Stomach (tissue), 9 donors: ENCODE data around the gene METAP2. TPM values are rescaled to one million over a fixed set of nuclear protein-coding genes. Genes with fewer than 3 reads are reported as not detected.

Experiments
- DNase-seq, 2 donors: peaks; one replicate each; pipeline versions ENCODE4 v3.0.0 to v3.0.0-alpha.2; 2013 to 2019
- H3K27ac ChIP-seq, 5 donors: fragments of 200-600 bp in 4 of 5; sonication (generic) in 4 of 5; one replicate each; pipeline ENCODE4 v1.5.1; 2013 to 2019; ENCODE audit warnings: mild to moderate bottlenecking in 1 of 5, moderate library complexity in 1 of 5
- H3K27me3 ChIP-seq, 3 donors: fragments of 200-600 bp; sonication (generic); one replicate each; pipeline ENCODE4 v1.5.1; 2017 to 2019; ENCODE audit warnings: mixed run types in 1 of 3
- H3K36me3 ChIP-seq, 4 donors: fragments of 200-600 bp; sonication (generic); 1 replicate in 3 of 4; 2 replicates in 1 of 4; pipeline ENCODE4 v1.5.1; 2016 to 2019
- H3K4me1 ChIP-seq, 4 donors: fragments of 200-600 bp; sonication (generic); one replicate each; pipeline ENCODE4 v1.5.1; 2016 to 2019
- H3K4me3 ChIP-seq, 4 donors: fragments of 200-600 bp; sonication (generic) in 3 of 4; one replicate each; pipeline ENCODE4 v1.5.1; 2016 to 2019; ENCODE audit warnings: mild to moderate bottlenecking in 1 of 4
- H3K9me3 ChIP-seq, 4 donors: fragments of 200-600 bp; sonication (generic); one replicate each; pipeline ENCODE4 v1.5.1; 2016 to 2019
- EP300 ChIP-seq: sonication (generic); formaldehyde crosslinking; IDR thresholded peaks from one replicate; pipeline ENCODE4 v1.6.1; 2017; ENCODE audit warnings: antibody characterized with exemption
- POLR2A ChIP-seq, 4 donors: fragments of 450-650 bp; IDR thresholded peaks; one replicate each; pipeline ENCODE4 v1.6.1; 2016; ENCODE audit warnings: antibody characterized with exemption in 4 of 4, control low read depth in 2 of 4, mild to moderate bottlenecking in 1 of 4, moderate library complexity in 1 of 4
- POLR2AphosphoS5 ChIP-seq, 3 donors: sonication (generic); formaldehyde crosslinking; IDR thresholded peaks; one replicate each; pipeline ENCODE4 v1.6.1; 2016; ENCODE audit warnings: antibody characterized with exemption in 3 of 3
- WGBS, 5 donors: extraction: QIAGEN DNeasy Blood & Tissue Kit in 3 of 5; methylation state at CpG; one replicate each; pipeline versions ENCODE4 v1.1.5 to v1.1.7; 2013 to 2018; 5-methylcytosine and 5-hydroxymethylcytosine counted together
- intact Hi-C: fragments of 100-400 bp; cut with DNase I; formaldehyde crosslinking; loops from one replicate; pipeline ENCODE4 v1.15.1; 2023; ENCODE audit warnings: low total_unique reads
- polyA plus RNA-seq, 3 donors: library from polyadenylated mRNA; stranded (reverse); fragments of 200-250 nt; gene quantifications; one replicate each; pipeline ENCODE4 v1.2.3, GENCODE V29; 2013
- total RNA-seq, 5 donors: library from RNA; depleted of rRNA; stranded (reverse); fragments of >200 nt; gene quantifications; one replicate each; pipeline versions ENCODE4 v1.1.0 to v1.2.3, GENCODE V29; 2014 to 2016
- TF ChIP-seq, protein P1 (sequence below), 7 experiments: fragments of 450-650 bp in 4 of 7; fragments of 200-600 bp in 3 of 7; sonication (generic) in 3 of 7; IDR thresholded peaks; one replicate each; pipeline ENCODE4 v1.5.1; 2016 to 2019; ENCODE audit warnings: antibody characterized with exemption in 7 of 7, control low read depth in 2 of 7, mild to moderate bottlenecking in 1 of 7
- donor health status: healthy with polysubstance abuse.
- donor health status: Bipolar disorder and iron deficiency.
- donor health status: healthy.

The METAP2 gene
- total and polyA plus RNA-seq, 8 donors: 14.0 to 111 (median 43.6) TPM

DNA sequence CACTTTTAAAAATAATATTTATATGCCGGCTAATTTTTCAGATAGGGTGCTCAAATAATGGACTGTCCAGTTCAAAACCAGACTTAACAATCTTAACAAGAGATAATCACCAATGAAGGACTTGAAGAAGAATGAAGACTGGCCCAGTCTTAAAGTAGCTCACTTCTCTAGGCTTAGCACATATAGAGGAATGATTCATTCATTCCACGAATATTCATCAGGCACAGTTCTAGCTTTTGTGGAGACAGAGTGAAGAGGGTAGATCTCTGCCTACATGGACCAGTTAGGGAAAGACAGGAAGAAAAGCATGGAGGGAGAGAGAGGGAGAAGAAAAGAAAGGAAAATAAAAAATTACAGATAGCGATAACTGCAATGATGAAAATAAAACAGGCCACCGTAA is 42.8 kb upstream of the METAP2 start:
- 91 to 96% (median 92%) methylated on average over 4 of the region's 4 CpGs for WGBS, 5 donors

GRCh38 chr12:95435355-95435754 is 38.6 kb upstream of the METAP2 start:
- Histone ChIP-seq H3K27me3 (peaks cover 0 to 7% (median 6%) of the 10 kb centered on the region in 3 donors), H3K4me1 (no peaks in the 10 kb centered on the region), H3K9me3 (no peaks in the 10 kb centered on the region), H3K27ac (no peak overlapping the region), H3K36me3 (no peaks in the 10 kb centered on the region), H3K4me3 (no peak overlapping the region)
- 81 to 95% (median 90%) methylated on average over 3 of the region's 3 CpGs for WGBS, 5 donors
- no peak for DNase-seq
- intact Hi-C loops: no loop called here
- TF ChIP-seq EP300 (no peak), POLR2A (IDR thresholded peaks at IDR 0.05) (no peak), POLR2AphosphoS5 (IDR thresholded peaks at IDR 0.05) (no peak)
- TF ChIP-seq, protein P1, sequence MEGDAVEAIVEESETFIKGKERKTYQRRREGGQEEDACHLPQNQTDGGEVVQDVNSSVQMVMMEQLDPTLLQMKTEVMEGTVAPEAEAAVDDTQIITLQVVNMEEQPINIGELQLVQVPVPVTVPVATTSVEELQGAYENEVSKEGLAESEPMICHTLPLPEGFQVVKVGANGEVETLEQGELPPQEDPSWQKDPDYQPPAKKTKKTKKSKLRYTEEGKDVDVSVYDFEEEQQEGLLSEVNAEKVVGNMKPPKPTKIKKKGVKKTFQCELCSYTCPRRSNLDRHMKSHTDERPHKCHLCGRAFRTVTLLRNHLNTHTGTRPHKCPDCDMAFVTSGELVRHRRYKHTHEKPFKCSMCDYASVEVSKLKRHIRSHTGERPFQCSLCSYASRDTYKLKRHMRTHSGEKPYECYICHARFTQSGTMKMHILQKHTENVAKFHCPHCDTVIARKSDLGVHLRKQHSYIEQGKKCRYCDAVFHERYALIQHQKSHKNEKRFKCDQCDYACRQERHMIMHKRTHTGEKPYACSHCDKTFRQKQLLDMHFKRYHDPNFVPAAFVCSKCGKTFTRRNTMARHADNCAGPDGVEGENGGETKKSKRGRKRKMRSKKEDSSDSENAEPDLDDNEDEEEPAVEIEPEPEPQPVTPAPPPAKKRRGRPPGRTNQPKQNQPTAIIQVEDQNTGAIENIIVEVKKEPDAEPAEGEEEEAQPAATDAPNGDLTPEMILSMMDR (IDR thresholded peaks at IDR 0.05): no peak

More for the DNA sequence above, 42.8 kb upstream of the METAP2 start:
- peaks cover 0 to 10% (median 0%) of the 10 kb centered on the region in 4 donors for H3K4me1 ChIP-seq
- no peak overlapping the region for H3K4me3 ChIP-seq
- peaks cover 0 to 15% (median 7%) of the 10 kb centered on the region in 3 donors for H3K27me3 ChIP-seq
- intact Hi-C loops: no loop called here
- no peaks in the 10 kb centered on the region for H3K36me3 ChIP-seq
- H3K9me3 ChIP-seq: no peaks in the 10 kb centered on the region
- DNase-seq: no peak
- TF ChIP-seq POLR2A (IDR thresholded peaks at IDR 0.05): no peak
- TF ChIP-seq, protein P1 (IDR thresholded peaks at IDR 0.05): no peak
- TF ChIP-seq EP300: no peak
- no peak for TF ChIP-seq POLR2AphosphoS5 (IDR thresholded peaks at IDR 0.05)
- H3K27ac ChIP-seq: no peak overlapping the region

DNA sequence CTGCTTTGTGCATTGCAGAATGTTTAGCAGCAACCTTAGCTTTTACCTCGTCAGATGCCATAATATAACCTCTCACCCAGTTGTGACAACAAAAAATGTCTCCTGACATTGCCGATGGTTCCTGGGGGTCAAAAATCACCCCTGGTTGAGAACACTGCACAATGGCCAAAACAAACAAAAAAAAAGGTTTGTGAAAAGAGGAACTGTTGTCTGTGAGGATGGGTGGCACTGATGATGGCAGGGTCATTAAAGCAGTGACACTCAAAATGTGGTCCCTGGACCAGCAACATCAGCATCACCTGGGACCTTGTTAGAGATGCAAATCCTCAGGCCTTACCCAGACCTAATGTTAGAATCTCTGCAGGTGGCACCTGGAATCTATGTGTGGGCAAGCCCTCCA is 36.4 kb upstream of the METAP2 start:
- DNase-seq: no peak
- Histone ChIP-seq H3K9me3 (no peaks in the 10 kb centered on the region), H3K27ac (no peak overlapping the region), H3K4me3 (no peak overlapping the region), H3K27me3 (peaks cover 0 to 7% (median 4%) of the 10 kb centered on the region in 3 donors), H3K36me3 (no peaks in the 10 kb centered on the region), H3K4me1 (no peaks in the 10 kb centered on the region)
- 50 to 64% (median 53%) methylated on average over 2 of the region's 2 CpGs for WGBS, 5 donors
- TF ChIP-seq POLR2A (IDR thresholded peaks at IDR 0.05) (no peak), EP300 (no peak), POLR2AphosphoS5 (IDR thresholded peaks at IDR 0.05) (no peak)
- TF ChIP-seq, protein P1 (IDR thresholded peaks at IDR 0.05): no peak
- intact Hi-C loops: no loop called here

DNA sequence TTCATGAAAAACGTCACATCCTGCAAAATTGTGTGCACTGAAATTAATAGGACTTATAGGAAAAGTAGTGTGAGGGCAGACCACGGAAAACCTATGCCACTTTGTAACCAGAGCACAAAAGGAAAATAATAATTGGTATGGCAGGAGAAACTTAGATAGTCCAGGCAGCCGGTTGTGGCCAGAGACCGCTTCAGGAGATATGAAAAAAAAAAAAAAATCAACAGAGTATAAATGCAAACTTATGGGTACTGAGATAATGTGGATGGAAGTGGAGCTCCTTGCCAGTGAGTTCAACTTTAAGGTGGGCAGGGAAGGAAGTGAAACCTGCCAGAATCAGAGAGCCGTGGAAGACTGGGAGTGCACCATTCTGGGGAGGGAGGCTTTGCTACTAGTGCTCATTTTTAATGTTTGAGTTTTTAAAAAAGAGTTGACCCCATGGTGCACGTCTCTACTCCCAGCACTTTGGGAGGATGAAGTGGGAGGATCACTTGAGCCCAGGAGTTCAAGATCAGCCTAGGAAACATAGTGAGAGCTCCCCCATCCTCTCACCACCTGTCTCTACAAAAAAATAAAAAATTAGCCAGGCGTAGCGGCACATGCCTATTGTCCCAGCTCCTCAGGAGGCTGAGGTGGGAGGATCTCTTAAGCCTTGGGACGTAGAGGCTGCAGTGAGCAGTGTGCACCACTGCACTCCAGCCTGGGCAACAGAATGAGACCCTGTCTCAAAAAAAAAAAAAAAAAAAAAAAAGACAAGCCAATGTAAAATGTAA is 34.3 kb upstream of the METAP2 start:
- H3K27ac ChIP-seq: no peak overlapping the region
- no peak for TF ChIP-seq POLR2AphosphoS5 (IDR thresholded peaks at IDR 0.05)
- TF ChIP-seq EP300: no peak
- no peak for TF ChIP-seq POLR2A (IDR thresholded peaks at IDR 0.05)
- 50 to 63% (median 56%) methylated on average over 9 of the region's 9 CpGs for WGBS, 5 donors
- H3K4me3 ChIP-seq: no peak overlapping the region
- no peaks in the 10 kb centered on the region for H3K9me3 ChIP-seq
- H3K4me1 ChIP-seq: no peaks in the 10 kb centered on the region
- no peak for DNase-seq
- no peaks in the 10 kb centered on the region for H3K36me3 ChIP-seq
- H3K27me3 ChIP-seq: peaks cover 0 to under 1% (median 0%) of the 10 kb centered on the region in 3 donors
- intact Hi-C loops: no loop called here

- Histone ChIP-seq H3K4me1 (no peaks in the 10 kb centered on the region), H3K4me3 (no peak overlapping the region)
Measured at GRCh38 chr12:95440401-95440800, 33.6 kb upstream of the METAP2 start.

More at GRCh38 chr12:95440401-95440800, 33.6 kb upstream of the METAP2 start:
- Histone ChIP-seq H3K27ac (no peak overlapping the region), H3K27me3 (peaks cover 0 to 8% (median 0%) of the 10 kb centered on the region in 3 donors), H3K36me3 (no peaks in the 10 kb centered on the region), H3K9me3 (no peaks in the 10 kb centered on the region)
- TF ChIP-seq POLR2AphosphoS5 (IDR thresholded peaks at IDR 0.05): no peak
- TF ChIP-seq EP300: no peak
- TF ChIP-seq POLR2A (IDR thresholded peaks at IDR 0.05): no peak
- TF ChIP-seq, protein P1 (IDR thresholded peaks at IDR 0.05): no peak
- DNase-seq: no peak
- 72 to 82% (median 78%) methylated on average over 3 of the region's 3 CpGs for WGBS, 5 donors
- intact Hi-C loops: no loop called here
